Astrocyte of the cerebellum (primary cell): ENCODE results near the gene FXYD6.

Experiments
- DNase-seq: peaks from one replicate; pipeline ENCODE4 v3.0.0-alpha.2; 2011; ENCODE audit warnings: low read depth
- H3K4me3 ChIP-seq: 2 replicates; pipeline ENCODE4 v1.5.1; 2011; ENCODE audit warnings: mild to moderate bottlenecking, low read depth, low read length, moderate library complexity
- in situ Hi-C: cut with HindIII; loops from 2 replicates; pipeline ENCODE4 v1.10.0; 2017; ENCODE audit warnings: low sequenced_read_pairs
- TF ChIP-seq, protein P1 (sequence below): IDR thresholded peaks from 2 replicates; pipeline ENCODE4 v1.5.1; 2012; ENCODE audit warnings: low read length, low read depth, moderate library complexity, mild to moderate bottlenecking; ENCODE audit errors: missing control alignments

FXYD6 gene

DNA sequence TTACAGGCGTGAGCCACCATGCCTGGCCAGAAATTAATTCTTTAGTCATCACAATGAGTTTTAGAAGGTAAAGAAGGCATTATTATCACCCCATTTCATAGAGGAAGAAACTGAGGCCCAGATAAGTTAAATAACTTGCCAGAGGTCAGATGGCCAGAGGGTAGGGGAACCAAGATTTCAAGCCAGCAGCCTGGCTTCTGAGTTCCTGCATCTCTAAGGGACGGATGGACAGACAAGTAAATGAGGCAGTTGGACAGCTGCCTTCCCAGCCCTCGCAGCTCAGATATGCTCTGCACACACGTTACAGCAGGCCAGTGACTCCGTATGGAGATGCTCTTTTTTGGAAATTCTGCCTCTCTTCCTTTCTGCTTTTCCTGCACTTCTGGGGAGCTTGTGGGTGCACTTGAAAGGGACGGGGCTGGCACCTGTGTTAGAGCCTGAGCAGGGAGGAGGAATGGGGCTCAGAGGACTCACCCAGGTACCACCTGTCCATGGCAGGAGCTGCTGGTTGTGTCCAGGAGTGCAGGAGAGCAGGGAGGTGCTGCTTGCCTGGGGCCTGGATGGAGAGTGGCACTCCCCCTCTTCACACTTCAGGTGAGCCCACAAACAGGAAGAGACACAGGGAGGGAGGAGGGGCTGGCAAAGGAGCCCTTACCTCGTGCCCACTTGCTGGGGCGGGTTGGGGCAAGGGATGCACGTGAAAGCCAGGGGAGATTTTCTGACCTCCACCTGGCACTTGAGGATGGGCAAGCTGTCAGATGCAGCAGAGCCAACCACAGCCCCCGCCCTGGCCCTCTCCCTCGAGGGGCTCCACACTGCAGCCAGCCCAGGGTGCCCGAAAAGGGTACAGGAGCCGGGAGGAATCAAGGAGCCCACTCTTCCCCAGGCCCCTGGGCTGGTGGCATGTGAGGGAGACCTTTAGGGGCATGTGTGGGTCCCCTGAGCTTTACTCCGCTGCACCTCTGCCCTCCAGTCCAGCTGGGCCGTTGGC, 48.6 kb downstream of the FXYD6 start:
- in situ Hi-C loops, result no loop called here
- TF ChIP-seq, protein P1, sequence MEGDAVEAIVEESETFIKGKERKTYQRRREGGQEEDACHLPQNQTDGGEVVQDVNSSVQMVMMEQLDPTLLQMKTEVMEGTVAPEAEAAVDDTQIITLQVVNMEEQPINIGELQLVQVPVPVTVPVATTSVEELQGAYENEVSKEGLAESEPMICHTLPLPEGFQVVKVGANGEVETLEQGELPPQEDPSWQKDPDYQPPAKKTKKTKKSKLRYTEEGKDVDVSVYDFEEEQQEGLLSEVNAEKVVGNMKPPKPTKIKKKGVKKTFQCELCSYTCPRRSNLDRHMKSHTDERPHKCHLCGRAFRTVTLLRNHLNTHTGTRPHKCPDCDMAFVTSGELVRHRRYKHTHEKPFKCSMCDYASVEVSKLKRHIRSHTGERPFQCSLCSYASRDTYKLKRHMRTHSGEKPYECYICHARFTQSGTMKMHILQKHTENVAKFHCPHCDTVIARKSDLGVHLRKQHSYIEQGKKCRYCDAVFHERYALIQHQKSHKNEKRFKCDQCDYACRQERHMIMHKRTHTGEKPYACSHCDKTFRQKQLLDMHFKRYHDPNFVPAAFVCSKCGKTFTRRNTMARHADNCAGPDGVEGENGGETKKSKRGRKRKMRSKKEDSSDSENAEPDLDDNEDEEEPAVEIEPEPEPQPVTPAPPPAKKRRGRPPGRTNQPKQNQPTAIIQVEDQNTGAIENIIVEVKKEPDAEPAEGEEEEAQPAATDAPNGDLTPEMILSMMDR, result no peak
- DNase-seq, result no peak
- no peak overlapping the region for H3K4me3 ChIP-seq

DNA sequence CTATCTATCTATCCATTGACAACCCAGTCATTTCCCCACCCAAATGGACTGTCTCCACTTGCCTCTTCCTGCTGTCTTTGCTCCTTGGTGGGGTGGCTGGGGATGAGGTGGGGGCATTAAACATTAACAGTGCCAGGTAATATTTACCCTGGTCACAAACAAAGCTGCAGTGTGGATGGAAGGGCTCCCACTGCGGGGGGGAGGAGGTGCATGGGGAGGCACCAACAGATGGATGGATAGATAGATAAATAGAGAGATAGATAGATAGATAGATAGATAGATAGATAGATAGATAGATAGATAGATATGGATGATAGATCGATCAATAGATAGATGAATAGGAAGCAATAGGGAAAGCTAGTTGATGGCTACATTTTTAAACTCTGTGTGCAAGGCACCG, 49.6 kb downstream of the FXYD6 start:
- TF ChIP-seq, protein P1, result no peak
- DNase-seq, result no peak
- in situ Hi-C loops, result no loop called here

DNA sequence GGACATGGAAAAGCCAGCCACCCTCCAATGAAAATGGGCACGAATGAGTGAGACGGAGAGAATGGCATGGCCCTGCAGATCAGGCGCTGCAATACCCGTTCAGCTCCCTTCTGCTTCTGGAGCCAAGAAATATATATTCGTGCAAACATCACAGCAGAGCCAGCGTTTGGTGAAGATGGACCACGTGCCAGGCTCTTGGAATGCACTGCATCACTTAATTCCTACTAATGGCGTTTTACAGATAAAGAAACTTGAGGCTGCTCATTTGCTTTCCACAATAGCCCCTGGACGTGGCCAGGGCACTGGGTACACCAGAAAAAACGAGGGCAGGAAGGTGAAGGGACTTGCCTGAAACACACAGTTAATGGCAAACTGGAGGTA, 50.3 kb downstream of the FXYD6 start:
- no peak for DNase-seq
- TF ChIP-seq, protein P1, result no peak
- in situ Hi-C loops, result no loop called here
- no peak overlapping the region for H3K4me3 ChIP-seq

More for the DNA sequence above, 49.6 kb downstream of the FXYD6 start:
- H3K4me3 ChIP-seq, result no peak overlapping the region

DNA sequence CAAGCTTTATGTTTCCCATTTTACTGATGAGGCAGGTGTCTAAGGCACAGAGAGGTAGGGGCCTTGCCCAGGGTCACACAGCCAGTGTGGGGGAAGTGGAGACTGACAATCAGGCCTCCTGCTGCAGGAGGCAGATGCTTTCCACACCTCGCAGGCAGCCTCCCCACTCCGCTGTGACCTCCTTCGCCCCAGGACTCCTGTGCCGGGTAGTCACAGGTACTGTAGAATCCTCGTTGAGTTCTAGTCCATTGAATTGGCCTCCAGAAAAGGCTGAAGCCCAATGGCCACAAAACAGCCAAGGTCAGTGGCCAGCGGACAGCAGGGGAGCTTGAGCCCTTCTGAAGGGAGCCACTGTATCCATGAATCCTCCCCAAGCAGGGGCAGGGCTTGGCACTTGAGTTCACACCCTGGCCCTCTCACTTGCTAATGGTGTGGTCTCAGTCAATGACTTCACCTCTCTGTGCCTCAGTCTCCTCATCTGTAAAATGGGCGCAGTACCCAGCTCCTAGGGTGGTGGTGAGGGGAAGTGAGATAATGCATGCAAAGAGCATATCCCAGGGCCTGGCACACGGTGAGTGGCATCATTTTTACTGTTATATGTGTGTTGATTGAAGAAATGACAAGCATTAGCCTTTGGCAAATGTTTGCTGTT, 50.8 kb downstream of the FXYD6 start:
- in situ Hi-C loops, result no loop called here
- TF ChIP-seq, protein P1, result no peak
- no peak for DNase-seq
- H3K4me3 ChIP-seq, result no peak overlapping the region

DNA sequence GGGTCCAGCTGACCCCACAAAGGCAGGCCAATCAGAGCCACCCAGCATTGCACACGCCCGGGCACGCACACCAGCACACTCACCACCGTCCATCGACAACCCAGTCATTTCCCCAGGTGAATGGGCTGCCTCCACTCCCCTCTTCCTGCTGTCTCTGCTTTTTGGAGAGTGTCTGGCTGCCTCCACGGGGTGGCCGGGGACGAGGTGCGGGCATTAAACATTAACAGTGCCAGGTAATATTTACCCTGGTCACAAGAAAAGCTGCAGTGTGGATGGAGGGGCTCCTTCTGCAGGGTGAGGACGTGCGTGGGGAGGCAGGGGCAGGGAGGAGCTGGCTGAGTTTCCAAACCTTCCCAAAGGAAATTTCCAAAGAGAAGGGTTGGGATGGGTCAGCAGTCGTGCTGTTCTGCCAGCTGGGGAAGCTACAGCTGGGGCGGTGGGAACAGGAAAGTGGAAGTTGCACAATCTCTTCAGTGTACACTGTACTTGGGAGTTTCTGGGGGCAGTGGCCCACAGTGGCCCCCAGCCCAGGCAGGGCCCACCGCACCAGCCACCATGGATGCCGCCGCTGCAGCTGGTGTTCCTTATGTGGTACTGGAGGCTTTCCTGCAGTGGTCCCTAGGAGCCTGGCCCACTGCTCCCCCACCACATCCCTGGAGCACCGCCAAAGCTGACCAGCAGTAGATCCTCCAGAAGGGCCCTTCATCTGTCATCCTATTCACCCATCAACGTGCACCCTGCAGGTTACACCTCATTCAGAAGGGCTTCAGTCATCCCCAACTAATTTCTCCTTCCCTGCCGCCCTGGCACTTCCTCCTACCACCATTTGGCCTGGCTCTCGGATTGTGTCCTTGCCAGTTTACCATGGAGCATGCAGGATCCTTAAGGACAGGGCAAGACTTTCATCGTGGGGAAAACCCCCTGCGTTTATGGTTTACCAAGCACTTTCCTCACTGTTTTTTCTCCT, 51.6 kb downstream of the FXYD6 start, which contains the start of gene FXYD2:
FXYD2 (minus strand) TSS at position 174 of the 967 bp plus-strand sequence; CDS start at position 108, 66 bp downstream.
- TF ChIP-seq, protein P1, result no peak
- no peak within 1 kb of the TSS for H3K4me3 ChIP-seq
- DNase-seq, result no peak
- in situ Hi-C loops, result loop anchor here (25.0 kb wide), 1 partner anchor 112 kb away; the partner anchor contains the start of gene TMPRSS13
